ENCODE results near the gene C1GALT1. TPM values are rescaled to one million over a fixed set of nuclear protein-coding genes. Genes with fewer than 3 reads are reported as not detected.

Gene C1GALT1
- total and polyA plus RNA-seq, 12 donors, result 3.6 to 217 (median 18.2) TPM

DNA sequence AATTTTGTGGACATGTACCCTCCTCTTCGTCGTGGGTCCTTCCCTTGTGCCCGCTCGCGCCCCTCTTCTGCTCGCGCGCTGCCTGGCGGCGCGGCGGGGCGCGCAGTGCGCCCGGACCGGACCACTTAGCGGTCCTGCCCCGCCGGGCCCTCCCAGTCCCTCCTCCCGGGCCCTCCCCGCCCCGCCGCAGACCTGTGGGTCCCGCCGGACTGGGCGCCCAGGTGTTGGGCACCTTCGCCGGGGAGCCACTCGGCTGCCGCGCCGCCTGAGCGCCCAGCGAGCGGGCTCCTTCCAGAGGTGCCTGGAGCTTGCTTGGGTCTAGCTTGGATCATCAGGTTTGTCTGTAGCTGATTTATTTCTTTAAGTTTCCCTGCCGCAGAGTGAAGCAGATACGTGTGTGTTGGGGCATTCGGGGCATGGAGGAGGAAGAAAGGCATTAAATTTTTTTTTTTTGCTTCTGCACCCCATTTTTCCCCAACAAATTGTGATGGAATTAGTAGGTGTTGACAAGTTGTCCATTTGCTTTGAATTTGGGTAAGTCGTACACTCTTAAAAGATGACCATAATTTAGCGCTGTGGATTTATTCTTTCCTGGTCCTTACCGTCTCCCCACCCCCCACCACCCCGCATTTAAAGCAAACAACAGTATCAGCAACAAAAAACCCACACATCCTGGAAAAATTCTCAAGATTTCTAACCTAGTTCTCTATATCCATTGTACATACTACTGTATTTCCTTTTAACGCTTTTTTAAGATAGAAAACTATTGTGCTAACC, 905 bp downstream of the C1GALT1 start:
- intact Hi-C loops (cut with DNase I), result no loop called here
- Histone ChIP-seq H3K27ac (peak overlapping the region; percentile 31 to 97 (median 90)), H3K36me3 (replicated peaks in 1 of 2) (no peaks in the 10 kb centered on the region), H3K4me1 (replicated peaks in 1 of 2) (peaks cover 0 to 22% of the 10 kb centered on the region in 2 donors), H3K9me3 (replicated peaks in 1 of 3) (no peaks in the 10 kb centered on the region), H3K4me3 (peak overlapping the region; percentile 63 to 100 (median 68)), H3K27me3 (no peaks in the 10 kb centered on the region)
- DNase-seq, result peak in 6 of 7 donors; percentile 41 to 65 (median 52)
- TF ChIP-seq, protein P1, sequence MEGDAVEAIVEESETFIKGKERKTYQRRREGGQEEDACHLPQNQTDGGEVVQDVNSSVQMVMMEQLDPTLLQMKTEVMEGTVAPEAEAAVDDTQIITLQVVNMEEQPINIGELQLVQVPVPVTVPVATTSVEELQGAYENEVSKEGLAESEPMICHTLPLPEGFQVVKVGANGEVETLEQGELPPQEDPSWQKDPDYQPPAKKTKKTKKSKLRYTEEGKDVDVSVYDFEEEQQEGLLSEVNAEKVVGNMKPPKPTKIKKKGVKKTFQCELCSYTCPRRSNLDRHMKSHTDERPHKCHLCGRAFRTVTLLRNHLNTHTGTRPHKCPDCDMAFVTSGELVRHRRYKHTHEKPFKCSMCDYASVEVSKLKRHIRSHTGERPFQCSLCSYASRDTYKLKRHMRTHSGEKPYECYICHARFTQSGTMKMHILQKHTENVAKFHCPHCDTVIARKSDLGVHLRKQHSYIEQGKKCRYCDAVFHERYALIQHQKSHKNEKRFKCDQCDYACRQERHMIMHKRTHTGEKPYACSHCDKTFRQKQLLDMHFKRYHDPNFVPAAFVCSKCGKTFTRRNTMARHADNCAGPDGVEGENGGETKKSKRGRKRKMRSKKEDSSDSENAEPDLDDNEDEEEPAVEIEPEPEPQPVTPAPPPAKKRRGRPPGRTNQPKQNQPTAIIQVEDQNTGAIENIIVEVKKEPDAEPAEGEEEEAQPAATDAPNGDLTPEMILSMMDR (IDR thresholded peaks at IDR 0.05), result peak in 1 of 6 experiments; percentile 1
- no peak for TF ChIP-seq POLR2A (IDR thresholded peaks at IDR 0.05)
- 1 to 7% (median 2%) methylated on average over 13 to 44 of the region's 44 CpGs for WGBS, 4 donors

- Histone ChIP-seq H3K9me3 (replicated peaks in 1 of 3) (no peaks in the 10 kb centered on the region), H3K27ac (peak overlapping the region in 1 of 5 donors; percentile 16), H3K36me3 (replicated peaks in 1 of 2) (no peaks in the 10 kb centered on the region), H3K27me3 (no peaks in the 10 kb centered on the region), H3K4me3 (peak overlapping the region in 2 of 4 donors; percentile 63 to 68), H3K4me1 (replicated peaks in 1 of 2) (peaks cover 0 to 22% of the 10 kb centered on the region in 2 donors)
- TF ChIP-seq, protein P1 (IDR thresholded peaks at IDR 0.05), result no peak
- no peak for TF ChIP-seq POLR2A (IDR thresholded peaks at IDR 0.05)
- intact Hi-C loops (cut with DNase I), result no loop called here
- DNase-seq, result no peak
- 67 to 78% (median 71%) methylated on average over 4 of the region's 4 CpGs for WGBS, 4 donors
Observed at GRCh38 chr7:7183838-7184463, 1.6 kb downstream of the C1GALT1 start.

GRCh38 chr7:7185371-7185989, 3.1 kb downstream of the C1GALT1 start:
- no peak overlapping the region for H3K4me3 ChIP-seq
- H3K36me3 ChIP-seq (replicated peaks in 1 of 2), result no peaks in the 10 kb centered on the region
- no peaks in the 10 kb centered on the region for H3K9me3 ChIP-seq (replicated peaks in 1 of 3)
- TF ChIP-seq POLR2A (IDR thresholded peaks at IDR 0.05), result no peak
- TF ChIP-seq, protein P1 (IDR thresholded peaks at IDR 0.05), result no peak
- peaks cover 0 to 31% of the 10 kb centered on the region in 2 donors for H3K4me1 ChIP-seq (replicated peaks in 1 of 2)
- H3K27ac ChIP-seq, result no peak overlapping the region
- WGBS, 4 donors, result 91 to 96% (median 93%) methylated on average over 7 of the region's 7 CpGs
- intact Hi-C loops (cut with DNase I), result no loop called here
- DNase-seq, result no peak
- no peaks in the 10 kb centered on the region for H3K27me3 ChIP-seq

DNA sequence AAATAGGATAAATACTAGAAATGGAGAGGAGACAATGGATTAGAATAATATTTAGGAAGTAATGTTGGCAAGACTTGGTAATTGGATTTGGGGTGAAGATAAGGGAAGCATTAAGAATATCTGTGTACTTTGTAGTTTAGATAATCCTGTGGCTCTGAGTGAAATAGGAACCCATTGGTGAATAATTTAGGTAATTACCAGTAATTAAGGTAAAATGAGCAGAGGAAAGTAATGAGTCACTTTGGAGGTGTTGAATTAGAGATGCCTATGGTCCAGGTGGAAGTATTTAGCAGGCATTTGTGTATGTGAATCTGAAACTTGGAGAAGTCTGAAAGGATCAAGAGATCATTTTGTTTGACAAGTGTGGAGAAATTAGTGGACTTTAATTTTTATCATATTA, 5.7 kb downstream of the C1GALT1 start:
- Histone ChIP-seq H3K9me3 (replicated peaks in 1 of 3) (no peaks in the 10 kb centered on the region), H3K4me1 (replicated peaks in 1 of 2) (peaks cover 0 to 24% of the 10 kb centered on the region in 2 donors), H3K4me3 (no peak overlapping the region), H3K36me3 (replicated peaks in 1 of 2) (no peaks in the 10 kb centered on the region), H3K27me3 (no peaks in the 10 kb centered on the region), H3K27ac (no peak overlapping the region)
- no peak for DNase-seq
- TF ChIP-seq, protein P1 (IDR thresholded peaks at IDR 0.05), result no peak
- TF ChIP-seq POLR2A (IDR thresholded peaks at IDR 0.05), result no peak
- intact Hi-C loops (cut with DNase I), result no loop called here

Measured in adrenal gland (tissue), 12 donors.